Osteoblast (primary cell): ENCODE data around the gene UCP1. TPM values are rescaled to one million over a fixed set of nuclear protein-coding genes. Genes with fewer than 3 reads are reported as not detected.
A peak's percentile ranks its signal among the peaks of the same experiment; 100 is the strongest.

Experiments
- DNase-seq: peaks from one replicate; pipeline ENCODE4 v3.0.0; 2011; ENCODE audit warnings: low spot score, mixed read lengths; ENCODE audit not compliant: insufficient read length; ENCODE audit errors: missing footprints
- H2AFZ ChIP-seq: 2 replicates; pipeline ENCODE4 v1.6.0; 2011; ENCODE audit warnings: mild to moderate bottlenecking, low read length
- H3K27ac ChIP-seq: 2 replicates; pipeline ENCODE4 v1.5.1; 2011; ENCODE audit warnings: mild to moderate bottlenecking, low read depth, low read length, moderate library complexity
- H3K27me3 ChIP-seq: 2 replicates; pipeline ENCODE4 v1.6.0; 2012; ENCODE audit warnings: mild to moderate bottlenecking, control low read depth, inconsistent platforms, low read length, moderate library complexity; ENCODE audit not compliant: insufficient read depth
- H3K36me3 ChIP-seq: 2 replicates; pipeline ENCODE4 v1.5.1; 2011; ENCODE audit warnings: mild to moderate bottlenecking, low read length, control low read depth, moderate library complexity; ENCODE audit not compliant: insufficient read depth
- H3K4me1 ChIP-seq: 2 replicates; pipeline ENCODE4 v1.5.1; 2011; ENCODE audit warnings: mild to moderate bottlenecking, low read length, control low read depth, moderate library complexity; ENCODE audit not compliant: insufficient read depth
- H3K4me2 ChIP-seq: 2 replicates; pipeline ENCODE4 v1.6.0; 2011; ENCODE audit warnings: mild to moderate bottlenecking, low read length; ENCODE audit not compliant: insufficient read depth
- H3K4me3 ChIP-seq: fragments of 200-600 bp; sonication (generic); 3 replicates; pipeline ENCODE4 v1.5.1; 2012; ENCODE audit warnings: mild to moderate bottlenecking, low read length, inconsistent platforms; ENCODE audit not compliant: insufficient read depth
- H3K79me2 ChIP-seq: 2 replicates; pipeline ENCODE4 v1.6.0; 2012; ENCODE audit warnings: mild to moderate bottlenecking, low read length, control low read depth, inconsistent platforms; ENCODE audit not compliant: insufficient read depth
- H3K9me3 ChIP-seq: 2 replicates; pipeline ENCODE4 v1.5.1; 2011; ENCODE audit warnings: low read depth, low read length, control low read depth
- H4K20me1 ChIP-seq: 2 replicates; pipeline ENCODE4 v1.6.0; 2012; ENCODE audit warnings: mild to moderate bottlenecking, low read length, control low read depth; ENCODE audit not compliant: insufficient read depth
- total RNA-seq: library from RNA; depleted of rRNA; stranded (reverse); fragments of >200 nt; gene quantifications from 2 replicates; pipeline ENCODE4 v1.2.3, GENCODE V29; 2012
- TF ChIP-seq, protein P1 (sequence below): IDR thresholded peaks from 2 replicates; pipeline ENCODE4 v1.5.1; 2011; ENCODE audit warnings: mild to moderate bottlenecking, low read depth, low read length, moderate library complexity; ENCODE audit errors: extremely low read depth

The UCP1 gene
- total RNA-seq, 1 donor: not detected

DNA sequence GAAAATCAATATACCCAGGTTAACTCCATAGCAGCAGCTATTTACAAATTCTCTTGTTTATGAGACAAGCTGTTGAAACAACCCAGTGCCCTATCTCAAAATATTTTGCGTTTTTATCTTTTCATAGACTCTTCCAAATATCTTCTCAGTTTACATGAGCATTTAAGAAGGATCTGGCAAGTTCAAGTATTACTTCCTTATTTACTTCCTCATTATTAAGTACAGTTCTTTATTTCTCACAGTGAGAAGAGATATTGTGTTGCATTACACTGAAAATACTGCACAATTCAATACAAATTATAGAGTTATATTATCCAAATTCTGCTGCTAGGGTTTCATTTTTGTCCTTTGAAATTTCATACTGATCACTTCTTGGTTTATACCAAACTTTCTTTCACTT, 43.6 kb upstream of the UCP1 start:
- Histone ChIP-seq H3K79me2 (no peaks in the 10 kb centered on the region), H3K4me1 (no peaks in the 10 kb centered on the region), H2AFZ (no peak overlapping the region), H4K20me1 (no peaks in the 10 kb centered on the region), H3K27ac (no peak overlapping the region), H3K9me3 (no peaks in the 10 kb centered on the region), H3K4me2 (no peak overlapping the region), H3K36me3 (no peaks in the 10 kb centered on the region), H3K27me3 (no peaks in the 10 kb centered on the region), H3K4me3 (no peak overlapping the region)
- DNase-seq: no peak
- TF ChIP-seq, protein P1, sequence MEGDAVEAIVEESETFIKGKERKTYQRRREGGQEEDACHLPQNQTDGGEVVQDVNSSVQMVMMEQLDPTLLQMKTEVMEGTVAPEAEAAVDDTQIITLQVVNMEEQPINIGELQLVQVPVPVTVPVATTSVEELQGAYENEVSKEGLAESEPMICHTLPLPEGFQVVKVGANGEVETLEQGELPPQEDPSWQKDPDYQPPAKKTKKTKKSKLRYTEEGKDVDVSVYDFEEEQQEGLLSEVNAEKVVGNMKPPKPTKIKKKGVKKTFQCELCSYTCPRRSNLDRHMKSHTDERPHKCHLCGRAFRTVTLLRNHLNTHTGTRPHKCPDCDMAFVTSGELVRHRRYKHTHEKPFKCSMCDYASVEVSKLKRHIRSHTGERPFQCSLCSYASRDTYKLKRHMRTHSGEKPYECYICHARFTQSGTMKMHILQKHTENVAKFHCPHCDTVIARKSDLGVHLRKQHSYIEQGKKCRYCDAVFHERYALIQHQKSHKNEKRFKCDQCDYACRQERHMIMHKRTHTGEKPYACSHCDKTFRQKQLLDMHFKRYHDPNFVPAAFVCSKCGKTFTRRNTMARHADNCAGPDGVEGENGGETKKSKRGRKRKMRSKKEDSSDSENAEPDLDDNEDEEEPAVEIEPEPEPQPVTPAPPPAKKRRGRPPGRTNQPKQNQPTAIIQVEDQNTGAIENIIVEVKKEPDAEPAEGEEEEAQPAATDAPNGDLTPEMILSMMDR: no peak

DNA sequence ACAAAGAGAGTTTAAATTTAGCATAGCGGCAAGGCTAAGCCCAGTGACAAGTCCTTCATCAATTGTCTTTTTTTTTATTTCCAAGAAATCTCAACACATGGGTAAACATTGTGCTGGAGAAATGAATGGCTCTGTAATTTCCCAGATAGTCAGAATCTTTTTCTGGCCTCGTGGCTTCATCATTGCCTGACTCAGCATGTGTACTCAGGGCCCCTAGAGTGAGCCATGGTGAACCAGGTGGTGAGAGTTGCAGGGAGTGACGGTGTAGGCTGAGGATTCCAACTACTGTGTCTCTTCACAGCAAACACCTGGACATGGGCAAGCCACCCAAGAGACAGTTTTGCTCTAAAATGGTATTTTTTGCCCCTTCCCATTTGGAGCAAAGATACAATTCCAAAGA, 43.1 kb upstream of the UCP1 start:
- DNase-seq: peak; percentile 72
- TF ChIP-seq, protein P1: no peak
- no peak overlapping the region for H3K27ac ChIP-seq
- no peaks in the 10 kb centered on the region for H3K9me3 ChIP-seq
- H3K79me2 ChIP-seq: no peaks in the 10 kb centered on the region
- H4K20me1 ChIP-seq: no peaks in the 10 kb centered on the region
- no peaks in the 10 kb centered on the region for H3K4me1 ChIP-seq
- no peaks in the 10 kb centered on the region for H3K36me3 ChIP-seq
- no peak overlapping the region for H3K4me3 ChIP-seq
- no peak overlapping the region for H2AFZ ChIP-seq
- no peaks in the 10 kb centered on the region for H3K27me3 ChIP-seq
- no peak overlapping the region for H3K4me2 ChIP-seq

DNA sequence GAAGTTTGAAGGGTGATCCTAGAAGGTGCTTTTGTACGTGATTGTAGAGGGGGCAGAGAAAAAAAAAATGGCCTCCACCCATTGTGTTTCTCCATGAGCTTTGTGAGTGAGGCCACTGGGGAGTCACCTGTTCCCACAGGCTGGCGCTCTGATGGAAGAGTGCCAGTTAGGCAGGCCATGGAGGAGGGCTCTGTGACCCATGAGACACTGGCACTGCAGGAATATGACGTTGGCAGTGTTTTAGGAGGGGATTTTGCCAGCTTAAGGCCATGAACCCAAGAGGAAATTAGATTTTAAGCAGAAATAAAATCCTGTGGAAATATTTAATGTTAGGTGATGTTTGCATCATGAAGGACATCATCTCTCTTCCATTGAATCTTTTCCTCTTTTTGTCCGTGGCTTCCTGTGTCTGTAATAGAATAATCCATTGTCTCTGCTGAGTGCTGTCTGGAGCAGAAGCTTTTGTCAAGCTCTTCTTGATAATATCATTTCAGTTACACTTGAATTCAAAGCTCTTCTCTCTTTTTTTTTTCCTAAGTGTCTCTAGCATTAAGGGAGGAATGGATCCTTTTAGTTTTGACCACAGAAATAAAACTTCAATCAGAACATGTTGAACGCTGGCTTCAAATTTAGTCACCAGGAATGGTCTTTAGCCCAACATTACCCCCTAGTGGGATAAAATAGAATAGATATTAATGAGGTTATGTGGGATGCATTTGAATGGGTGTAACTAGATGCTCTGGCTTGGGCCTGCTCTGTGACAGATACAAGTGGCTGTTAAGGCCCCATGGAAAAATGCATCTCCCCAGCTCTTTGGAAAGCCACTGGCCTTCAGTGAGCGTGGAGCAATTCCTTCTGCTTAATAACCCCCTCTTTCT, 41.0 kb upstream of the UCP1 start:
- no peak overlapping the region for H2AFZ ChIP-seq
- no peak overlapping the region for H3K4me3 ChIP-seq
- peak; percentile 77 for DNase-seq

DNA sequence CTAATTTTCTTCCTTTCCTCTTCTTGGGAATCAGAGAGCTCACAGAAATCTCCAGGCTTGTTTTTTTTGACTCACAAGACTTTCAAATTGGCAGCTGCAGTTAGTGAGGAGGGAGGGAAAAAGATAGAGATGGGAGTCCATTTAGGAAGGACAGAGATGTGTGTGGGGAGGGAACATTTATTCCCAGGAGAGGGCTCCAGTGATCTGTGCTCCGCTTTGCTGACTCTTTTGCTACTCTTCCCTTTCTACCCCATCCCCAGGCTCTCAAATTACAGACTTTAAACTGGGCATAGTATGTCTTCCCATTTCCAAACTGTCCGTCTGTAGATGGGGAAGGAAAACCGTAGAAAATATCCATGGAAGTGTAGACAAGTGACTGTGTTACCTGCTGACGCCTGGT, 39.1 kb upstream of the UCP1 start:
- no peaks in the 10 kb centered on the region for H3K9me3 ChIP-seq
- peaks cover 4% of the 10 kb centered on the region for H3K27me3 ChIP-seq
- H3K27ac ChIP-seq: no peak overlapping the region
- H4K20me1 ChIP-seq: no peaks in the 10 kb centered on the region
- DNase-seq: no peak
- H3K4me2 ChIP-seq: no peak overlapping the region
- no peaks in the 10 kb centered on the region for H3K36me3 ChIP-seq
- no peak overlapping the region for H3K4me3 ChIP-seq
- no peak overlapping the region for H2AFZ ChIP-seq
- TF ChIP-seq, protein P1: no peak
- H3K4me1 ChIP-seq: no peaks in the 10 kb centered on the region
- H3K79me2 ChIP-seq: no peaks in the 10 kb centered on the region

More for the DNA sequence above, 41.0 kb upstream of the UCP1 start:
- Histone ChIP-seq H3K9me3 (no peaks in the 10 kb centered on the region), H3K4me1 (no peaks in the 10 kb centered on the region), H3K4me2 (no peak overlapping the region), H3K27me3 (no peaks in the 10 kb centered on the region), H3K27ac (no peak overlapping the region), H3K36me3 (no peaks in the 10 kb centered on the region), H4K20me1 (no peaks in the 10 kb centered on the region), H3K79me2 (no peaks in the 10 kb centered on the region)
- TF ChIP-seq, protein P1: peak; percentile 59
